ENCODE data around the gene PGBD4. TPM values are rescaled to one million over a fixed set of nuclear protein-coding genes. Genes with fewer than 3 reads are reported as not detected.
"Not testable (repeated sequence)": the region's sequence is repeated elsewhere in the genome, so short reads cannot be mapped to it uniquely, and the experiment has no call there.

Gene PGBD4
- total RNA-seq, 1 donor from 2014 or later: 1.5 TPM

DNA sequence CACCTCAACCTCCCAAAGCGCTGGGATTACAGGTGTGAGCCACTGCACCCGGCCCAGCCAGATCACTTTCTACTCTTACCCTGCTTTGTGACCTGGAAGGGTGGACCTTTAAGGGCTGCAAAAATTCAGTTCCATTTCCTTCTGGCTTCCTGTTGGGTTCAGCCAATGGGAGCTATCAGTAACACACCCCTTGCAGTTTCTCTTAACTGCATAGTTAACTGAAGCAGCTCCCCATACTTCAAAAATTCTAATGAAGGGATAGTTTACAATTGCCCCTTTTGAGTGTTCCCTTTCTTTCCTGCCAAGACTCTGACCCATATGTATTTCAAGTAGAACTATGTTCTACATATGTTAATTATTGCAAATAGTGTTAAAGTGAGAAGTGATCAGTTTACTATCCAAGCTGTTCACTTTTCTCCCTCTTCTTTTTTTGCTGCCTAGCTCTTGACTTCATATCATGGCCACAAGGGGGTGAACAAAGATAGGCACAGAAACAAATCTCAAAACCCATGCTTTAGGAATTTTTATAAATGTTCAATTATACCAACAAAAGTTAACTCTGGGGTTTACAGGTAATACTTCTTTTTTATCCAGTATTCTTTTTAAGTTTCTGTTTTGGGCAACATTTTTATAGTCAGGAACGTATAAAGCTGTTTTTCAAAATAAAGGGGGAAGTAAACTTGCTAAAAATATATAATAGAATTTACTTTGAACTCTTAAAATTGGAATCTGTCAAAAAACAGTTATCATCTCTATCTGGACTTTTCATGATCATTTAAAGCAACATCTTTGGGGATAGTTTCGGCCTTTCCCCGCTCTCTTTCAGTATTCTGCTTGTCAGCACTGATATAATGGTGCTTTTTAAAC, 8.1 kb downstream of the PGBD4 start:
- DNase-seq (ENCODE audit: low spot score): no peak
- intact Hi-C loops (cut with DNase I): no loop called here

DNA sequence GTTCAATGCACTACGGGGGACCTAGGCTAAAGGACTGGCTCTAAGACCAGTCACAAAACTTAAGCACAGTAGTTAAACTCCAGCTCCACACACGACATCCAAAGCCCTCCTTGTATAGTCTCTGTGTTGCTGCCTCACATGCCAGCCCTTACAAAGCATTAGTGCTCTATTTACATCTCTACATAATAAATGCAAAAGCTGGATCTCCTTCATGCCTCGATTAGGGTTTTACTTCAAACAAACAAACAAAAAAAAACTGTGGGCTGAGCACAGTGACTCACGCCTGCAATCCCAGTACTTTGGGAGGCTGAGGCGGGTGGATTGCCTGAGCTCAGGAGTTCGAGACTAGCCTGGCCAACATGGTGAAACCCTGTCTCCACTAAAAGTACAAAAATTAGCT, 9.6 kb downstream of the PGBD4 start:
- DNase-seq (ENCODE audit: low spot score): no peak
- intact Hi-C loops (cut with DNase I): no loop called here

GRCh38 chr15:34114215-34114614, 12.3 kb downstream of the PGBD4 start:
- intact Hi-C loops (cut with DNase I): no loop called here
- DNase-seq (ENCODE audit: low spot score): no peak

GRCh38 chr15:34114739-34115138, 12.9 kb downstream of the PGBD4 start:
- DNase-seq (ENCODE audit: low spot score): no peak
- intact Hi-C loops (cut with DNase I): no loop called here

GRCh38 chr15:34116620-34117019, 14.7 kb downstream of the PGBD4 start:
- intact Hi-C loops (cut with DNase I): no loop called here

GRCh38 chr15:34119291-34119690, 17.4 kb downstream of the PGBD4 start:
- intact Hi-C loops (cut with DNase I): no loop called here
- no peak for DNase-seq (ENCODE audit: low spot score)

More at GRCh38 chr15:34116620-34117019, 14.7 kb downstream of the PGBD4 start:
- no peak for DNase-seq (ENCODE audit: low spot score)

DNA sequence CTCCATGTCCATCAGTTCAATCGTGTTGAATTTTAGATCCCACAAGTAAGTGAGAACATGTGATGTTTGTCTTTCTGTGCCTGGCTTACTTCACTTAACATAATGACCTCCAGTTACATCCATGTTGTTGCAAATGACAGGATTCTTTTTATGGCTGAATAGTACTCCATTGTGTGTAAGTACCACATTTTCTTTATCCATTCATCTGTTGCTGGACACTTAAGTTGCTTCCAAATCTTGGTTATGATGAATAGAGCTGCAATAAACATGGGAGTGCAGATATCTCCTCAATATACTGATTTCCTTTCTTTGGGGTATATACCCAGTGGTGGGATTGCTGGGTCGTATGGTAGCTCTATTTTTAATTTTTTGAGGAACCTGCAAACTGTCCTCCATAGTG, 18.5 kb downstream of the PGBD4 start:
- intact Hi-C loops (cut with DNase I): not testable (repeated sequence)

DNA sequence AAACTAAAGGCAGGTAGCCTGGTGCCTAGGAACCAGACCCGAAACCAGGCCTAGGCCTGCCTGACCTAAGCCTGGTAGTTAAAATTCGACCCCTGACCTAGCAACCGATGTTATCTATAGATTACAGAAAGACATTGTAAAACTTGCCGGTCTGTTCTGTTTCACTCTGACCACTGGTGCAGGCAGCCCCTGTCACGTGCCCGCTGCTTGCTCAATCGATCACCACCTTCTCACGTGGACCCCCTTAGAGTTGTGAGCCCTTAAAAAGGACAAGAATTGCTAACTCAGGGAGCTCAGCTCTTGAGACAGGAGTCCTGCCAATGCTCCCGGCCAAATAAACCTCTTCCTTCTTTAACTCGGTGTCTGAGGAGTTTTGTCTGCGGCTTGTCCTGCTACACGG, 19.9 kb downstream of the PGBD4 start:
- intact Hi-C loops (cut with DNase I): not testable (repeated sequence)

More for the DNA sequence above, 18.5 kb downstream of the PGBD4 start:
- DNase-seq (ENCODE audit: low spot score): not testable (repeated sequence)

GRCh38 chr15:34122771-34123183, 20.9 kb downstream of the PGBD4 start:
- DNase-seq (ENCODE audit: low spot score): no peak

More for the DNA sequence above, 19.9 kb downstream of the PGBD4 start:
- DNase-seq (ENCODE audit: low spot score): not testable (repeated sequence)

GRCh38 chr15:34124651-34125050, 22.8 kb downstream of the PGBD4 start:
- intact Hi-C loops (cut with DNase I): no loop called here
- no peak for DNase-seq (ENCODE audit: low spot score)

More at GRCh38 chr15:34122771-34123183, 20.9 kb downstream of the PGBD4 start:
- intact Hi-C loops (cut with DNase I): no loop called here

DNA sequence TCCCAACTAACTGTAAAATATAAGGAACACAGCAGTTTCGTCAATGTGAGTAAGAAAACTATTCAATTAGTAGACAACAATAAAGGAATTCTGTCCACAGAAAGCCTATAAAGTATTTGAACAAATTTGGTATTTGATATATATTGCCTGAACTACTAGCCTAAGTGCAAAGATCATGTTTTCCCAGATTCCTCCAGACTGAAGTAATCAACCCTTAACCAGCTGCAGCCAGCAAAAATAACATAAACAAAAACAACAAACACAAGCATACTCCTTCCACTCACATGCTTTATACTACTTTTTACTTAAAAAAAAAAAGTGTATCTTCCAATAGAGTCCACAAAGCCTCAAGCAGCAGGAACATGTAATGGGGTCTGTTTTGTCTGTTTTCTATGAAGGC, 24.1 kb downstream of the PGBD4 start:
- no peak for DNase-seq (ENCODE audit: low spot score)
- intact Hi-C loops (cut with DNase I): no loop called here

DNA sequence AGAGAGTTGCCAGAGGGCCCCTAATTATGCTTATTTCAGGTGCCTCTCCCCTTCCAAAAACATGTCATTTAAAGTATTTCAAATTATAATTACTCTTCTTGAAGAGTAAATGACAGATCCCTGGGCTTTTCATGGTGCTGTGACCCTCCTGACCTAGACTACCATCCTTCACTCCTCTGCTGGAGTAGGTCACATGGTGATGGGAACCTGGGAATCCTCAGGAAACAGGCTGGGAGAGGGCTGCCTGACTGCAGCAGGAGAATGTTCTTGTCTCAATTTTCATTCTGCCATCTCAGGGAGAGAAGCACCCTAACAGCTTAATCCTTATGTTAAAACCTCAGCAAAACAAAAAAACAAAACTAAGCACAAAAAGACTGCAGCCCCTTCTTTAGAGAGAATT, 24.6 kb downstream of the PGBD4 start:
- intact Hi-C loops (cut with DNase I): no loop called here
- DNase-seq (ENCODE audit: low spot score): no peak

- intact Hi-C loops (cut with DNase I): no loop called here
- no peak for DNase-seq (ENCODE audit: low spot score)
Observed at GRCh38 chr15:34128898-34129297, 27.0 kb downstream of the PGBD4 start.

- intact Hi-C loops (cut with DNase I): no loop called here
Observed at GRCh38 chr15:34132881-34133280, 31.0 kb downstream of the PGBD4 start.

DNA sequence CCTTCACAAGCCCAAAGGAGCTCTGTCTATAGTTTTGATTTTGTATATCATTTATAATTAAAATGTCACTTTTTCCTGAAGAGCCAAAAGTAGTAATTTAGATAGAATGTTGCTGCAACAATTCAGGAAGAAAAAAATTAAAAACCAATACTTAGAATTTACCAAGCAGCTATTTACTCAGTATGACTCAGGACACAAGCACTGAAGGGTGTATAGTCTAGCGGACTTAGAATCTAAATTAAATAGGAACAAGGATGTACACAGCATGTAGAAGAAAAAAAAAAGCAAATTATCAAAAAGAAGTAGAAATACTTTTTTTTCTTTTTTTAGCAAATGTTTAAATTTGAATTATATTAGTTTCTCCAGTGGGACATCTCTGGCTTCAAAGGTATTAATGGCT, 31.6 kb downstream of the PGBD4 start:
- intact Hi-C loops (cut with DNase I): no loop called here
- DNase-seq (ENCODE audit: low spot score): no peak

More at GRCh38 chr15:34132881-34133280, 31.0 kb downstream of the PGBD4 start:
- DNase-seq (ENCODE audit: low spot score): no peak

- intact Hi-C loops (cut with DNase I): no loop called here
- DNase-seq (ENCODE audit: low spot score): no peak
Observed at GRCh38 chr15:34147371-34148140, 45.7 kb downstream of the PGBD4 start.

DNA sequence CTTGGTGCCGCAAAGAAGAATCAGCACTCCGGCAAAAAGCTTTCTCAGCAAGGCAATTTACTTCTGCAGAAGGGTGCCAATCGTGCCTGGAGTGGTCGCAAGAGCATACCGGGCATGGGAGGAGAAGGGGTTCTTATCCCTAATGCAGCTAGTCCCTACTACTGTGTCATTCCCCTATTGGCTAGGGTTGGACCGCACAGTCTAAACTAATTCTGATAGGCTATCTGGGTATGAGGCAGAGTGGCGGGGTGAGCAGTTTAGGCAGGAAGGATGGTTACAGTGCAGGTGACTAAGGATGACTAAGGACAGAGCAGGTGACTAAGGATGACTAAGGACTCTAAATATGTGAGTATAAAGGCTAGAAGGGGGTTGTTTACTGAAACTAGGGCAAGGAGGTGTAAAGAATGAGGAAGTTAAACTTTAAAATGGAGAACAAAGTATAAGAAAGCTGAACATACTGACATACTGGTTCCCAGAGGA, 52.9 kb downstream of the PGBD4 start:
- no peak for DNase-seq (ENCODE audit: low spot score)
- intact Hi-C loops (cut with DNase I): no loop called here

- intact Hi-C loops (cut with DNase I): no loop called here
- DNase-seq (ENCODE audit: low spot score): no peak
Observed at GRCh38 chr15:34155859-34156258, 54.0 kb downstream of the PGBD4 start.
